Transverse colon (tissue), 4 donors: ENCODE data around the gene TSPY8. TPM values are rescaled to one million over a fixed set of nuclear protein-coding genes. Genes with fewer than 3 reads are reported as not detected.
"Not testable (repeated sequence)": the region's sequence is repeated elsewhere in the genome, so short reads cannot be mapped to it uniquely, and the experiment has no call there.

Experiments used
- DNase-seq: peaks from one replicate; pipeline ENCODE4 v3.0.0-alpha.2; 2019
- H3K27ac ChIP-seq, 4 donors: fragments of 200-600 bp; sonication (generic); 2 replicates each; pipeline ENCODE4 v1.5.1; 2016 to 2018; ENCODE audit warnings: inconsistent platforms in 4 of 4
- H3K27me3 ChIP-seq: fragments of 200-600 bp; sonication (generic); 2 replicates; pipeline ENCODE4 v1.5.1; 2017; ENCODE audit warnings: inconsistent platforms
- H3K36me3 ChIP-seq, 4 donors: fragments of 200-600 bp; sonication (generic); 2 replicates each; pipeline ENCODE4 v1.5.1; 2017 to 2019; ENCODE audit warnings: inconsistent platforms in 4 of 4
- H3K4me1 ChIP-seq, 4 donors: fragments of 200-600 bp; sonication (generic); 2 replicates each; pipeline ENCODE4 v1.5.1; 2017 to 2020; ENCODE audit warnings: inconsistent platforms in 4 of 4
- H3K4me3 ChIP-seq, 4 donors: fragments of 200-600 bp; sonication (generic); 1 replicate in 1 of 4; 2 replicates in 3 of 4; pipeline versions ENCODE4 v1.5.1 to v1.6.1; 2017 to 2019; ENCODE audit warnings: inconsistent platforms in 4 of 4
- H3K9me3 ChIP-seq, 2 donors: fragments of 200-600 bp; sonication (generic); 2 replicates each; pipeline ENCODE4 v1.5.1; 2017 to 2019; ENCODE audit warnings: inconsistent platforms in 2 of 2
- CTCF ChIP-seq, 5 experiments: fragments of 200-600 bp in 3 of 5; fragments of 450-650 bp in 2 of 5; sonication (generic) in 3 of 5; IDR thresholded peaks; 1 replicate in 2 of 5; 2 replicates in 3 of 5; pipeline ENCODE4 v1.5.1; 2016 to 2017; ENCODE audit warnings: antibody characterized with exemption in 5 of 5, inconsistent platforms in 3 of 5, mild to moderate bottlenecking in 2 of 5, moderate library complexity in 1 of 5
- EP300 ChIP-seq: sonication (generic); formaldehyde crosslinking; IDR thresholded peaks from one replicate; pipeline ENCODE4 v1.6.1; 2017; ENCODE audit warnings: antibody characterized with exemption, low read depth
- POLR2A ChIP-seq: fragments of 450-650 bp; IDR thresholded peaks from one replicate; pipeline ENCODE4 v1.6.1; 2016; ENCODE audit warnings: antibody characterized with exemption, mild to moderate bottlenecking, moderate library complexity
- POLR2AphosphoS5 ChIP-seq, 3 donors: sonication (generic); formaldehyde crosslinking; IDR thresholded peaks; one replicate each; pipeline ENCODE4 v1.6.1; 2016; ENCODE audit warnings: antibody characterized with exemption in 3 of 3
- WGBS, 2 donors: methylation state at CpG; one replicate each; pipeline ENCODE4 v1.1.5; 2018; ENCODE audit warnings: low coverage in 1 of 2; 5-methylcytosine and 5-hydroxymethylcytosine counted together
- in situ Hi-C, 4 donors: fragments of 200-750 bp; cut with MboI; loops; one replicate each; pipeline versions ENCODE4 v1.15.0 to v1.15.1; 2017; ENCODE audit warnings: low sequenced_read_pairs in 3 of 4, low pct_ligation_motif_present in 1 of 4, low pct_unique_long_range_greater_than_20kb in 1 of 4
- intact Hi-C: fragments of 100-400 bp; cut with DNase I; formaldehyde crosslinking; loops from one replicate; pipeline ENCODE4 v1.15.1; 2023; ENCODE audit warnings: low total_unique reads
- small RNA-seq, 4 donors: library from RNA; depleted of rRNA; stranded (forward); fragments of <200 nt; gene quantifications; one replicate each; pipeline ENCODE3, GENCODE V24; 2016
- total RNA-seq, 4 donors: library from RNA; depleted of rRNA; stranded (reverse); fragments of >200 nt; gene quantifications; one replicate each; pipeline ENCODE4 v1.1.0, GENCODE V29; 2016

Gene TSPY8
- not detected for total RNA-seq

DNA sequence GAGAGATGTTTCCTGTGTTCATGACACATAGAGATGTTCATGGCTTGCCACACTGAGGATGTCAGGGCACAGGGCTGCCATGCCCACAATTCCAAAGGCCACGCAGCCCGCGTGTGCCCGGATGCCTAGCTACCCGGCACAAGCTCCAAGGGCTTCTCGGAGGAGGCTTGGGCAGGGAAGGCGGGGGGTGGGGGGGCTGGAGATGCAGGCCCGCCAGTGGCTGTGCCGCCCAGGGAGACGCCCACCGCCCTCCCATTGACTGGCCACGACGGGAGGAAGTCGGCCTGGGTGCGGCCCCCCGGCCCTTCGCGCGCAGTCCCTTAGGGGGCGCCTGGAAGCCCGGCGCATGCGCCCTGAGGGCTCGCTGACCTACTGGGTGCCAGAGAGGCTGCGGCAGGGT lies at the start of gene TSPY8:
Gene TSPY8, plus strand, starts transcription at position 301 of the 400 bp plus-strand sequence. Its CDS starts 46 bp downstream, at position 347.
- no CpG with 5 or more reads among the region's 25 CpGs for WGBS, 2 donors
- H3K36me3 ChIP-seq, H3K27ac ChIP-seq, intact Hi-C loops, DNase-seq, in situ Hi-C loops, H3K4me3 ChIP-seq, H3K4me1 ChIP-seq, H3K27me3 ChIP-seq, H3K9me3 ChIP-seq: not testable (repeated sequence)

DNA sequence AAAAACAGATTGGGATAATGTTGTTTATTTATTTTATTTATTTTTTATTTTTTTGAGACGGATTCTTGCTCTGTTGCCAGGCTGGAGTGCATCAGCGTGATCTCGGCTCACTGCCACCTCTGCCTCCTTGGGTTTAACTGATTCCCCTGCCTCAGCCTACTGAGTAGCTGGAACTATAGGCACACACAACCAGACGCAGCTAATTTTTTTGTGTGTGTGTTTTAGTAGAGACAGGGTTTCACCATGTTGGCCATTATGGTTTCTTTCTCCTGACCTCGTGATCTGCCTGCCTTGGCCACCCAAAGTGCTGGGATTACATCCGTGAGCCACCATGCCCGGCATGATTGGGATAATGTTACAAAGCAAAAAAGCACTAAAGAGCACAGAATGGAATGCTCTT lies 36.6 kb upstream of the TSPY8 start:
- Histone ChIP-seq H3K9me3 (no peaks in the 10 kb centered on the region), H3K27me3 (no peaks in the 10 kb centered on the region), H3K4me3 (no peak overlapping the region), H3K36me3 (no peaks in the 10 kb centered on the region), H3K27ac (no peak overlapping the region), H3K4me1 (no peaks in the 10 kb centered on the region)
- DNase-seq: no peak
- in situ Hi-C loops (no loop called here), intact Hi-C loops (no loop called here)
- no peak for TF ChIP-seq POLR2A
- TF ChIP-seq CTCF (IDR thresholded peaks at IDR 0.05): no peak
- TF ChIP-seq POLR2AphosphoS5 (IDR thresholded peaks at IDR 0.05): no peak
- no peak for TF ChIP-seq EP300
- no CpG with 5 or more reads among the region's 7 CpGs for WGBS, 2 donors

DNA sequence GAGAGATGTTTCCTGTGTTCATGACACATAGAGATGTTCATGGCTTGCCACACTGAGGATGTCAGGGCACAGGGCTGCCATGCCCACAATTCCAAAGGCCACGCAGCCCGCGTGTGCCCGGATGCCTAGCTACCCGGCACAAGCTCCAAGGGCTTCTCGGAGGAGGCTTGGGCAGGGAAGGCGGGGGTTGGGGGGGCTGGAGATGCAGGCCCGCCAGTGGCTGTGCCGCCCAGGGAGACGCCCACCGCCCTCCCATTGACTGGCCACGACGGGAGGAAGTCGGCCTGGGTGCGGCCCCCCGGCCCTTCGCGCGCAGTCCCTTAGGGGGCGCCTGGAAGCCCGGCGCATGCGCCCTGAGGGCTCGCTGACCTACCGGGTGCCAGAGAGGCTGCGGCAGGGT lies 20.4 kb upstream of the TSPY8 start, which contains the start of gene TSPY4:
Gene TSPY4, plus strand, starts transcription at position 301 of the 400 bp plus-strand sequence. Its CDS starts 46 bp downstream, at position 347.
- H3K27ac ChIP-seq, in situ Hi-C loops, H3K4me1 ChIP-seq, DNase-seq, intact Hi-C loops, H3K27me3 ChIP-seq, H3K36me3 ChIP-seq, H3K9me3 ChIP-seq, H3K4me3 ChIP-seq: not testable (repeated sequence)
- WGBS, 2 donors: no CpG with 5 or more reads among the region's 26 CpGs

- no CpG with 5 or more reads among the region's 26 CpGs for WGBS, 2 donors
- DNase-seq, in situ Hi-C loops, H3K4me1 ChIP-seq, H3K4me3 ChIP-seq, intact Hi-C loops, H3K36me3 ChIP-seq, H3K27me3 ChIP-seq, H3K27ac ChIP-seq, H3K9me3 ChIP-seq: not testable (repeated sequence)
Measured at GRCh38 chrY:9396527-9396926, 38.9 kb downstream of the TSPY8 start.

GRCh38 chrY:9398121-9398520 lies 40.5 kb downstream of the TSPY8 start, which contains the start of gene TSPY3:
Gene TSPY3, plus strand, starts transcription at chrY:9398421. Its CDS starts 46 bp downstream, at chrY:9398467.
- in situ Hi-C loops, H3K27me3 ChIP-seq: not testable (repeated sequence)
- no CpG with 5 or more reads among the region's 26 CpGs for WGBS, 2 donors

More at GRCh38 chrY:9398121-9398520, 40.5 kb downstream of the TSPY8 start, which contains the start of gene TSPY3:
- H3K9me3 ChIP-seq, DNase-seq, H3K4me1 ChIP-seq, intact Hi-C loops, H3K36me3 ChIP-seq, H3K27ac ChIP-seq, H3K4me3 ChIP-seq: not testable (repeated sequence)

Small RNAs within 50 kb of the gene (small RNA-seq; reads per million reads assigned to genes)
- 0 reads per million in 4 donors for gene AC006158.1

Other genes starting within 250 kb of the TSPY8 start
- not detected for gene TSPY4, start 20.3 kb upstream of the TSPY8 start, total RNA-seq
- gene TSPY3, start 40.6 kb downstream of the TSPY8 start, total RNA-seq: not detected
- gene TSPY1, start 109.2 kb downstream of the TSPY8 start, total RNA-seq: not detected
- gene TSPY9, start 129.5 kb downstream of the TSPY8 start, total RNA-seq: not detected
- not detected for gene TSPY10, start 170.1 kb downstream of the TSPY8 start, total RNA-seq